Astrocyte (in vitro differentiated cells and primary cell): ENCODE results near the gene NUP214.

ENCODE experiments used
- EZH2 ChIP-seq: IDR thresholded peaks from 2 replicates; pipeline ENCODE4 v1.6.1; 2012; ENCODE audit warnings: mild to moderate bottlenecking, low read length, inconsistent platforms; ENCODE audit not compliant: insufficient read depth
- TF ChIP-seq, protein P1 (sequence below): IDR thresholded peaks from 2 replicates; pipeline ENCODE4 v1.5.1; 2011; ENCODE audit warnings: low read depth, mild to moderate bottlenecking, inconsistent platforms, low read length, moderate library complexity; ENCODE audit not compliant: insufficient read depth

DNA sequence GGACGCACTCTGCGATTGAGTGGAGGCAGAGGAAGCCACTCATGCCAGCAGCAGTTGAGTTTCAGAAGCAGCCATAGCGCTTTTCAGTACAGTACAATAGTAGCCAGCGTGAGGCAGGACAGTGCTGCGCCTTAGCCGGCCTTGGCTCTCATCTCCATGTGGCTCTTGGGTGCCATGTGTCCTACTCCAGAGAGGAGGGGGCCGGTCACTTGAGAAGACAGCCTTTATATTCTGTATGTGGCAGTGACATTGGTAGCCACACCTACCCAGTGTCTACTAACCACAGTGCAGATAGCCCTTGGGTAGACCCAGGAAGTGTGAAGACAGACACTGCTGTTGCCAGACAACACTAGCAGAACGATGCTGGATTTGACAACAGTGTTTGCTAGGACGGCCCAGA, 108.6 kb downstream of the NUP214 start:
- TF ChIP-seq, protein P1, sequence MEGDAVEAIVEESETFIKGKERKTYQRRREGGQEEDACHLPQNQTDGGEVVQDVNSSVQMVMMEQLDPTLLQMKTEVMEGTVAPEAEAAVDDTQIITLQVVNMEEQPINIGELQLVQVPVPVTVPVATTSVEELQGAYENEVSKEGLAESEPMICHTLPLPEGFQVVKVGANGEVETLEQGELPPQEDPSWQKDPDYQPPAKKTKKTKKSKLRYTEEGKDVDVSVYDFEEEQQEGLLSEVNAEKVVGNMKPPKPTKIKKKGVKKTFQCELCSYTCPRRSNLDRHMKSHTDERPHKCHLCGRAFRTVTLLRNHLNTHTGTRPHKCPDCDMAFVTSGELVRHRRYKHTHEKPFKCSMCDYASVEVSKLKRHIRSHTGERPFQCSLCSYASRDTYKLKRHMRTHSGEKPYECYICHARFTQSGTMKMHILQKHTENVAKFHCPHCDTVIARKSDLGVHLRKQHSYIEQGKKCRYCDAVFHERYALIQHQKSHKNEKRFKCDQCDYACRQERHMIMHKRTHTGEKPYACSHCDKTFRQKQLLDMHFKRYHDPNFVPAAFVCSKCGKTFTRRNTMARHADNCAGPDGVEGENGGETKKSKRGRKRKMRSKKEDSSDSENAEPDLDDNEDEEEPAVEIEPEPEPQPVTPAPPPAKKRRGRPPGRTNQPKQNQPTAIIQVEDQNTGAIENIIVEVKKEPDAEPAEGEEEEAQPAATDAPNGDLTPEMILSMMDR: no peak
- TF ChIP-seq EZH2: no peak
